NCI-H524 treated with DMSO at 0.1 percent for 48 hours (cell line): ENCODE results near the gene RNF121.

Source experiments
- DNase-seq: peaks from one replicate; lab custom pipeline; 2025; lab: John Stamatoyannopoulos, UW

Gene RNF121

GRCh38 chr11:71988050-71988449, 59.2 kb downstream of the RNF121 start:
- no peak for DNase-seq

DNA sequence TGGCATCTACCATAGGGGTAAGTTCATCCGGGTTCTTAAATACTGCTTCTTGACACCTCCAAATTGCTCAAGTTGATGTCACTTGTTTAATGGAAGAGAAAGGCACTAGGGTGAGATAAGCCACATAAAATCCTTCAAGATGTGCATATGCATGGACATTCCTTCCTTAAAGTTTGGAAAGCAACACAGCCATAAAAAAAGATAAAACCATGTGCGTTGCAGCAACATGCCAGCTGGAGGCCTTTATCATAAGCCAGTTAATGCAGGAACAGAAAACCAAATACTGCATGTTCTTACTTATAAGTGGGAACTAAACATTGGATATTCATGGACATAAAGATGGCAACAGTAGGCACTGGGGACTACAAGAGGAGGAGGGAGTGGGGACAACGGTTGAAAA, 61.9 kb downstream of the RNF121 start:
- no peak for DNase-seq

DNA sequence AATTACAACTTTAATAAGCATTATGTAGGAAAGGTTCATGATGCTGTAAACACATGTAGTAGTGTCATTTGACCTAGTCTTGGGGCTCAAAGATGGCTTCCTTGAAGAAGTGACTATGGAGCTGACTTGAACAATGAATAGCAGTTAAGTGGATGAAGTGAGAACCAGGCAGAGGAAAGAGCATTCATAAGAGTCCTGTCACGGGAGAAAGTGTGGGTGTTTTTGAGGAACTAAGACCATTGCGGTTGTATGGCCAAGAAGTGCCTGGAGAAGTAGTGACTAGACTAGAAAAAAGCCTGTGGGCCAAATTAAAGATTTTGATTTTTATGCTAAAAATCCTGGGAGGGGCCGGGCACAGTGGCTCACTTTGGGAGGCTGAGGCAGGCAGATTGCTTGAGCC, 62.6 kb downstream of the RNF121 start:
- no peak for DNase-seq

DNA sequence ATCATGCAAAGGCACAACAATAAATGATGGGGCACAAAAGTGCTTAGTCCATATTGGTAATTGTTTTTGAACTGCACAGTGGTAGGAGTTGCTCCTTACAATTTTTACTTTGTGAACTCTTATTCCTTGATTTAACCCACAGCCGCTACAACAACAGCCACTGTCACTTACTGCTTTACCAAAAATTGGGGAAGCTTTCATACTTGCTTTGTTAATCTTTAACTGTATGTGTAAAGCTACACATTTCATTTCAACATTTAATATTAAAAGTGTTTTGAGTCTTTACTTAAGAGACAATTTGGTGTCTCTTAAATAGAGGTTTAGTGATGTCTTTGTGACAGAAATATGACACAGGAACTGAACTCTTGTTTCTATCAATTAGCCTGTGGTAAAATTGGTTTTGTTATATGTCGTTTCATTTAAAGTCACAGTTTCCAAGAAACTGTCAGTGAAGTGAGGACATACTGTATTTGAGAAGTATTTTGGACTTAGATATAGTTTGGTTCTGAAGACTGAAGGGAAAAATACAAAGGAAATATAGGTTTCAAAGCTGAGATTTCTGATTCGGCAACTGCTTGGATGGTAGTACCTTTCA, 63.4 kb downstream of the RNF121 start:
- DNase-seq = no peak

DNA sequence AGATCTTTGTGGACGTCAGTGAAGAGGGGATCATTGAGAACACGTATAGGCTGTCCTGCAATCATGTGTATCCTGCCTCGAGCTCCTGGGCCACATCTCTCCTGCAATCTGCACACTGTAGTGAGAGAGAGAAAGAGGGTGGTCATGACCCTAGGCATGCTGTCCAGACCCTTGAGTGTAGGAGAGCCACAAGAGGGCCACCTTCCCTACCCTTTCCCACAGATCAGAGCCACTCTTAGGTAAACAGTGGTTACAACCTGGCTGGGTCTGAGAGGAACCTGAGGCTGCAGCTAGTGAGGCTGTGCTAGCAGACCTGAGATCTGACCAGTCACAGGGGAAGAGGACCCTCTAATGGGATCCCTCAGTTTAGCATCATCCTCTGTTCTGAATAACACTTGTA, 65.9 kb downstream of the RNF121 start:
- DNase-seq = no peak

DNA sequence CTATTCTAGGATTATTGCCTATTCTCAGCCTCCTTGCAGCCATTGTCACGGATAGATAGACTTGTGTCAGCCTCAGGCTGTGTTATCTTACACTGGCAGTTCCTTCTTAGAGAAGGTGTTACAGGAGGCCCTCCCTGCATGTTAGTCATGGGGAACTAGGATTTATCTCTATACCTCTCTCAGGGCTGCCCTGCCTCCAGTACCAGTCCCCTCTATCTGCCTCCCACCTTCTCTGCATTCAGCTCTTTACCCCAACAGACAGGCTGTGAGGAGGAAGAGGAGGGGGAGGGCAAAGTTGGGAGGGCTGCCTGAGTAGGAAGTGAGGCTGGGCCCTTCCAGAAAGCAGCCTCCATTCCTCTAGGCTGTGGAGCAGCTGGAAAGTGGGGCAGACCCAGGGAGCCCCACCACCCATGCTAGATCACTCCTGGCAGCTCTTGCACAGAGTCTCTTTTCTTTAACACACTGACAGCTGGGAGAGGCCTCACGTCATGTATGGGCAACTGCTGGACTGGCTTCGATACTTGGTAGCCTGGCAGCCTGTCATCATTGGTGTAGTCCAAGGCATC, 67.0 kb downstream of the RNF121 start:
- no peak for DNase-seq

GRCh38 chr11:71996517-71996916, 67.7 kb downstream of the RNF121 start:
- no peak for DNase-seq

- DNase-seq = peak; percentile 31
These were observed 68.1 kb downstream of the RNF121 start for GRCh38 chr11:71996946-71997345.

DNA sequence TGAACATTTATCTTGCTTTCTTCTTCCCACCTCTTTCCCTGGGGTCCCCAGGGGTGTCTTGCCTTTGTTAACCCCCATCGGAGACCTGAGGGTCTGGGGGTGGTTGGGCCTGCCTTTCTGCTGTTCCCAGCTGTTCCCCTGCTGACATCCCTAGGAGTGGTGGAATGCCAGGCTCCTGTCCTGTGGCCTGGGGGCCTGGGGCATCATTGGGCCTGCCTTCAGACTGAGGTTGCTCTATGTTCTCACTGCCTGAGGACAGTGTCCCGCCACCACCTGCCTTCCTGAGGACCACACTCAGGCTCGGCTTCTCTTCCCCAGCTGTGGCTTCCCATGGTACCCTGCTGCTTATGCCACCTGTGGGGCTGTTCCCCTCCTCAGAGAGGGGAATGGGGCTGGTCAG, 68.7 kb downstream of the RNF121 start:
- DNase-seq = no peak

- no peak for DNase-seq
These were observed 69.2 kb downstream of the RNF121 start for GRCh38 chr11:71998061-71998460.

DNA sequence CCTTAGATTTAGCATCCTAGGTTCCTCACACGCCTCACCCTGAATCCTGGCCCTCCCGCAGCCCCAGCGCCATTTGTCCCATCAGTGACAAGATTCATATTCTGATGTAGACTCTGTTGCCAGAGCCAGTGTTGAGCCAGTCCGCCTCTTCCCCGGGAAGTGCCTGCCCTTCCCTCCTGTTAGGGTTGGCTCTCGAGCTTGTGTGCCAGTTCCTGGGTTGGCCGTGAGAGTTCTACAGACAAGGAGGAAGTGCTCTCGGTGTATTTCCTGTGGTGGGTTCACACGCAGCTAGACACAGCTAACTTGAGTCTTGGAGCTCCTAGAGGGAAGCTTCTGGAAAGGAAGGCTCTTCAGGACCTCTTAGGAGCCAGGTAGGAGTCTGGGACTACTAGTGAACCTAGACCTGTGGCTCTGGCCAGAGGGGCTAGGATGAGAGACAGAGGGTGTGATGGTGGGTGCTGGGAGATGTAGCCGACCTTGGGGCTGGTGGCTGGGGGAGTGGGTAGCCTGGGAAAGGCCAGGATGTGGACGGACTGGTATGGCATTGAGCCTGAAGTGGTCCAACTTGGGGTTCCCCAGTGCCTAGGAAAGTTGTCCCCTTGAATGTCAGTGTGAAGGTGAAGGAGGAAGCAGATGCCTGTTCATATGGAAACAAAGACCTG, 69.9 kb downstream of the RNF121 start, which contains the start of gene IL18BP:
TSS of gene IL18BP (plus strand) at position 261 of the 662 bp plus-strand sequence. CDS start 1,076 bp downstream, outside the sequence.
- DNase-seq = no peak

DNA sequence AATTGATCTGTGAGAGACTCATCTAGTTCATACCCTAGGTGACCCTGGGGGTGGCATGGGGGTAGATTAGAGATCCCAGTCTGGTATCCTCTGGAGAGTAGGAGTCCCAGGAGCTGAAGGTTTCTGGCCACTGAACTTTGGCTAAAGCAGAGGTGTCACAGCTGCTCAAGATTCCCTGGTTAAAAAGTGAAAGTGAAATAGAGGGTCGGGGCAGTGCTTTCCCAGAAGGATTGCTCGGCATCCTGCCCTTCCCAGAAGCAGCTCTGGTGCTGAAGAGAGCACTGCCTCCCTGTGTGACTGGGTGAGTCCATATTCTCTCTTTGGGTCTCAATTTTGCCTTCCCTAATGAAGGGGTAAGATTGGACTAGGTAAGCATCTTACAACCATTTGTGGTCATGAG, 70.5 kb downstream of the RNF121 start:
- no peak for DNase-seq

GRCh38 chr11:71999798-72000197, 71.0 kb downstream of the RNF121 start:
- no peak for DNase-seq

GRCh38 chr11:72000202-72000867, 71.5 kb downstream of the RNF121 start:
- no peak for DNase-seq

DNA sequence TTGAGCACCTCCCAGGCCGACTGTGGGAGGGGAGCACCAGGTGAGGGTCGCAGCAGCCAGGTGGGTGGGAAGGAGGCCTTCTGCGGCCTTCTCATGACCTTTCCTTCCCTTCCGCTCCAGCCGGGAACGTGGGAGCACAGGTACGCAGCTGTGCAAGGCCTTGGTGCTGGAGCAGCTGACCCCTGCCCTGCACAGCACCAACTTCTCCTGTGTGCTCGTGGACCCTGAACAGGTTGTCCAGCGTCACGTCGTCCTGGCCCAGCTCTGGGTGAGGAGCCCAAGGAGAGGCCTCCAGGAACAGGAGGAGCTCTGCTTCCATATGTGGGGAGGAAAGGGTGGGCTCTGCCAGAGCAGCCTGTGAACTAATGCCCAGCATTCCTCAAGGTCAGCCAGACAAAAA, 72.4 kb downstream of the RNF121 start:
- DNase-seq = no peak

DNA sequence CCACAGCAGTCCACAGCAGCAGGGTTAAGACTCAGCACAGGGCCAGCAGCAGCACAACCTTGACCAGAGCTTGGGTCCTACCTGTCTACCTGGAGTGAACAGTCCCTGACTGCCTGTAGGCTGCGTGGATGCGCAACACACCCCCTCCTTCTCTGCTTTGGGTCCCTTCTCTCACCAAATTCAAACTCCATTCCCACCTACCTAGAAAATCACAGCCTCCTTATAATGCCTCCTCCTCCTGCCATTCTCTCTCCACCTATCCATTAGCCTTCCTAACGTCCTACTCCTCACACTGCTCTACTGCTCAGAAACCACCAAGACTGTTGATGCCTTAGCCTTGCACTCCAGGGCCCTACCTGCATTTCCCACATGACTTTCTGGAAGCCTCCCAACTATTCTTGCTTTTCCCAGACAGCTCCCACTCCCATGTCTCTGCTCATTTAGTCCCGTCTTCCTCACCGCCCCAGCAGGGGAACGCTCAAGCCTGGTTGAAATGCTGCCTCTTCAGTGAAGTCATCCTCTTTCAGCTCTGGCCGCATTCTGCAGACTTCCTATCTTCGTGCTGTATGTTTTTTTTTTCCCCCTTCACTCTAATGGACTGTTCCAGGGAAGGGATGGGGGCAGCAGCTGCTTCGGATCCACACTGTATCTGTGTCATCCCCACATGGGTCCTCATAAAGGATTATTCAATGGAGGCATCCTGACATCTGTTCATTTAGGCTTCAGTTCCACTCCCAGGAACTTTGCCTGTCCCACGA, 73.2 kb downstream of the RNF121 start:
- peak; percentile 95 for DNase-seq

DNA sequence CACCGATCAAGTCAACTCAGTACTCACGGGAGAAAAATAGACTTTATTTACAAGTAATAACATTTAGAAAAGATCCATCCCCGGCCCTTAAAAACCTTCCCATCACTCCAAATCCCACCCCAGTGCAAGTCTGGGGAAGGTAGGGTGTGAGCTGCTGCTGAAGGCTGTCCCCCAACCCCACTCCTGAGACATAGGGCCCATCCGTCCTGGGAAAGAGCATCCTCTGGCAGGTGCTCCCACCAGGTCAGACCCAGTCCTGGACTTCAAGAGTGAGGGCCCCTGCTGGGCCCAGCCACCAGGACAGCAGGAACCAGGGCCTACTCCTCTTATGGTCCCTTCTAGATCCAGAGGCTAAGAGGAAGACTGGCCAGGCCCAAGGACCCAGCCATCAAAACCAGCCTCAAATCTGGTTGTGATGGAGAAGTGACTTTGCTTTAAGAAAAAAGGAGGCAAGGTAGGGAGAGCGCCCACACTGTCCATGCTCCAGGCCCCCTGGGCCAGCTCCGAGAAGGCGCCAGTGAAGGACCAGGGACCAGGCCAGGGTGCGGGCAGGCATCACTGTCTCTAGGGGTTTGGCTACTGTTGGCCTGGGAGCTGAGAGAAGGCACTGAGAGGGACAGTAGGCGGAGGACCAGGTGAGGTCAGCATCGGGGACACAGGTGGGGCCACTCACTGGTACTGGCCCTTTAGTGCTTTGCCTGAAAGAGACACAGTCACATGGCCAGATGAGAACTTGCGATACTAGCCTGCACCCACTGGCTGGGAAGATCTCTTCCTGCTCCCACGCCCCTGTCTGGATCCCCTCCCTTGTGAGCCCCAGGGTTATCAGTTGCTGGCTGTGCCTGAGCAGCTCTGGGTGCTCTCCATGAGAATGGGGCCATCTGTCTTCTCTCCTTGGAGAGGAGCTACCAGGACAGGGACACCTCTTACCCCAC, 74.3 kb downstream of the RNF121 start:
- DNase-seq = no peak

DNA sequence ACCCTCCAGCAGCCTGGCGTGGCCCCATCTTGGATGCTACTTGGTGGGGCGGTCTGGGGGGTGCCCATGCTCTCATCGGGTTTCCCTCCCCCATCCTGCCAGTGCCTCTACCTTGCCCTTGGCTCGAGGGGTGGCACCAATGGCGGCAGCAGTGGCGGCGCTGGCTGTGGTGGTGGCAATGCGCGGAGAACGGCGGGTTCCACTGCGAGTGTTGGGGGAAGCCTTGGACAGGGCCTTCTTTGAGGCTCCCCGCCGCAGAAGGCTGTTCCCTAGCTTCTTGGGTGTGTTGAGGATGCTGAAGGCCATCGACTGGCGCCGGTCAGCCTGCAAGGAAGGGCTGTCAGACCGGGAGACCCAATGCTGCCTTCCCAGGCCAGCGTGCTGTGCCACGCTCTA, 74.9 kb downstream of the RNF121 start:
- DNase-seq = no peak

DNA sequence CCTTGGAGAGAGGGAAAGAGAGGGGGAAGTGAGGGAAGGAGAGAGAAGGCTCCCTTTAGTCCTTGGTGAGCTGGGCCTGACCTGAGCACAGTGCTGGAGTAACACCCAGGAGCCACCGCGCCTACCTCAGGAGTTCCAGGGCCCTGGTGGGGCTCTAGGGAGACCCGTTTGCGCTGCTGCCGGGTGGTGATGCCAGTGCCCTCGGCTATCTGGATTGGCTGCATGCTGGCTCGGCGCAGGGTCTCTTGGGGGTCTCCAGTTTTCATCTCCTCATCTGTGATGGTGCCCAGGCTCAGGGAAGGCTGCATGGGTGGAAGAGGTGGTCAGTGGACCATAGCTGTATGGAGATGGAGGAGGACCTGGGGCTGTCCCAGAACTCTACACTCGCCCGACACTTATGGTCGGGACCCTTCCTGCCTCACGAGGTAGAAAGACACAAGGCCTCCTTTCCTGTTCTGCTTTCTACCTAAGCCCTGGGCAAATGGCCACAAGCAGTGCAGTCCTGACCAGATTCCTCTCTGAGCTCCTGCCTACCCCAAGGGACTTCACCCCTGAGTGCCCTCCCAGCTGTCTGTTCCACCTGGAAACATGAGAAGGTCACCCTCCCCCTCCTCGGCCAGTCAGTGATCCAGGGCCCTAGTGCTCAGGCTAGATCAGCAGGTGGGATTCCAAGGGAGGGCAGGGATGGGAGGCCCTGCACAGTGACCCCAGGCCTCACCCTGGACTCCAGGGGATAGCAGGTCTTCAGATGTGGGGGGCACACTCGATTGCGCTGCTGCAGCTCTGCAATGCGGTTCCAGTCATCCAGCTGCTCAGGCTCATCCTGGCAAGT, 75.9 kb downstream of the RNF121 start:
- DNase-seq = no peak
